Liver (tissue), 9 donors: ENCODE data around the gene CYP2W1. TPM values are rescaled to one million over a fixed set of nuclear protein-coding genes. Genes with fewer than 3 reads are reported as not detected.

Experiments
- DNase-seq: peaks from one replicate; pipeline ENCODE4 v3.0.0-alpha.2; 2017; ENCODE audit warnings: low spot score
- H3K27ac ChIP-seq, 2 donors: one replicate each; pipeline ENCODE4 v1.7.0; 2013; ENCODE audit warnings: inconsistent platforms in 2 of 2, low read length in 2 of 2, control low read depth in 1 of 2, low read depth in 1 of 2, mild to moderate bottlenecking in 1 of 2
- H3K27me3 ChIP-seq, 4 donors: one replicate each; pipeline versions ENCODE4 v1.6.1 to v1.7.0; 2013; ENCODE audit warnings: low read length in 3 of 4, inconsistent platforms in 1 of 4, mild to moderate bottlenecking in 1 of 4, moderate library complexity in 1 of 4; ENCODE audit not compliant: control insufficient read depth in 4 of 4, insufficient read depth in 4 of 4
- H3K36me3 ChIP-seq, 4 donors: one replicate each; pipeline versions ENCODE4 v1.6.1 to v1.7.0; 2013; ENCODE audit warnings: low read length in 3 of 4, mild to moderate bottlenecking in 3 of 4, low read depth in 1 of 4, moderate library complexity in 1 of 4; ENCODE audit not compliant: control insufficient read depth in 4 of 4, insufficient read depth in 3 of 4
- H3K4me1 ChIP-seq, 4 donors: one replicate each; pipeline versions ENCODE4 v1.6.1 to v1.7.0; 2013; ENCODE audit warnings: low read length in 3 of 4, mild to moderate bottlenecking in 3 of 4, moderate library complexity in 1 of 4; ENCODE audit not compliant: control insufficient read depth in 4 of 4, insufficient read depth in 4 of 4
- H3K4me3 ChIP-seq, 3 donors: one replicate each; pipeline versions ENCODE4 v1.6.1 to v1.7.0; 2013; ENCODE audit warnings: low read length in 3 of 3, control low read depth in 1 of 3, low read depth in 1 of 3, mild to moderate bottlenecking in 1 of 3
- H3K9ac ChIP-seq, 2 donors: one replicate each; pipeline ENCODE4 v1.7.0; 2013; ENCODE audit warnings: low read length in 2 of 2, mild to moderate bottlenecking in 2 of 2, moderate library complexity in 2 of 2, control low read depth in 1 of 2, low read depth in 1 of 2
- H3K9me3 ChIP-seq, 4 donors: one replicate each; pipeline versions ENCODE4 v1.6.1 to v1.7.0; 2013; ENCODE audit warnings: low read length in 3 of 4; ENCODE audit not compliant: control insufficient read depth in 4 of 4
- FOXA1 ChIP-seq: IDR thresholded peaks from 2 replicates; pipeline ENCODE4 v1.6.1; 2016; ENCODE audit warnings: antibody characterized with exemption
- GABPA ChIP-seq, 2 donors: IDR thresholded peaks in 1 of 2; conservative IDR thresholded peaks in 1 of 2; 2 replicates each; pipeline ENCODE4 v1.6.1; 2016; ENCODE audit warnings: antibody characterized with exemption in 2 of 2, mild to moderate bottlenecking in 1 of 2, moderate library complexity in 1 of 2
- HNF4A ChIP-seq, 2 donors: conservative IDR thresholded peaks; 2 replicates each; pipeline ENCODE4 v1.6.1; 2016; ENCODE audit warnings: antibody characterized with exemption in 2 of 2, mild to moderate bottlenecking in 2 of 2
- JUND ChIP-seq, 2 donors: IDR thresholded peaks; 2 replicates each; pipeline ENCODE4 v1.6.1; 2016; ENCODE audit warnings: antibody characterized with exemption in 2 of 2
- MAX ChIP-seq: IDR thresholded peaks from 2 replicates; pipeline ENCODE4 v1.6.1; 2016; ENCODE audit warnings: antibody characterized with exemption
- NR2F2 ChIP-seq: IDR thresholded peaks from 2 replicates; pipeline ENCODE4 v1.6.1; 2016; ENCODE audit warnings: antibody characterized with exemption
- RXRA ChIP-seq, 2 donors: IDR thresholded peaks; 2 replicates each; pipeline ENCODE4 v1.6.1; 2017 to 2018; ENCODE audit warnings: antibody characterized with exemption in 2 of 2, mild to moderate bottlenecking in 1 of 2
- SP1 ChIP-seq: IDR thresholded peaks from 2 replicates; pipeline ENCODE4 v1.6.1; 2018; ENCODE audit warnings: antibody characterized with exemption, mild to moderate bottlenecking
- TAF1 ChIP-seq: conservative IDR thresholded peaks from 2 replicates; pipeline ENCODE4 v1.6.1; 2016; ENCODE audit warnings: antibody characterized with exemption, mild to moderate bottlenecking
- ZBTB33 ChIP-seq: IDR thresholded peaks from 2 replicates; pipeline ENCODE4 v1.6.1; 2016; ENCODE audit warnings: antibody characterized with exemption
- WGBS: extraction: QIAGEN DNeasy Blood & Tissue Kit; methylation state at CpG from one replicate; pipeline ENCODE4 v1.1.7; 2013; 5-methylcytosine and 5-hydroxymethylcytosine counted together
- polyA plus RNA-seq, 2 donors: library from polyadenylated mRNA; stranded (reverse) in 1 of 2; unstranded in 1 of 2; fragments of 200-250 nt in 1 of 2; fragments of >200 nt in 1 of 2; fragmentation: Nextera tagmentation in 1 of 2; extraction: Ambion mirVana in 1 of 2; gene quantifications; one replicate each; pipeline versions ENCODE4 v1.2.1 to v1.2.3, GENCODE V29; 2013 to 2015
- total RNA-seq, 2 donors: library from RNA; depleted of rRNA; stranded (reverse); fragments of >200 nt; gene quantifications; one replicate each; pipeline ENCODE4 v1.2.3, GENCODE V29; 2014
- TF ChIP-seq, protein P1 (sequence below): fragments of 150-350 bp; IDR thresholded peaks from 2 replicates; pipeline ENCODE4 v1.5.1; 2017; ENCODE audit warnings: improper control_type of control experiment, low read depth, low read length; ENCODE audit not compliant: missing input control
- TF ChIP-seq, protein P2 (sequence below): IDR thresholded peaks from 2 replicates; pipeline ENCODE4 v1.6.1; 2016; ENCODE audit warnings: antibody characterized with exemption, mild to moderate bottlenecking
- donor health status: healthy.
- donor health status: healthy.
- donor health status: healthy.
- donor health status: healthy.
- donor health status: healthy.

CYP2W1 gene
- total and polyA plus RNA-seq, 4 donors = 0.28 TPM; not detected in 3

DNA sequence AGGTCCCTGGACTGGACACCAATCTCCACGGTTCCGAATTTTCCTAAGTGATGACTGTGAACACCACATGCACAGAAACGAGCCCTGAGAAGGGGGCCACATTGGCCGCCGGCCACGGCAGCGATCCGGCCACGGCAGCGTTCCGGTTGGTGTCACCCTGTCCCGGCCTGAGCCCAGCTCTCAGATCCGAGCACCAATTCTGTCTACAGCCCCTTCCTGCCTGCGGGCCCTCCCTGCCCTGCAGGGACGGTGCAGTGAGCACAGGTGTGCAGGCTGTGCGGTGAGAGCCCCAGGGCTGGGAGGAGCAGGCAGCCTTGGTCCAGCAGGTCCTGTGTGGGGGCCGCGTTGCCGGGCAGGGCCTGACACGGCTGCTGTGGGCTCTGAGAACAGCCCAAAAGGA lies 31.7 kb downstream of the CYP2W1 start (continued):
- TF ChIP-seq, protein P1, sequence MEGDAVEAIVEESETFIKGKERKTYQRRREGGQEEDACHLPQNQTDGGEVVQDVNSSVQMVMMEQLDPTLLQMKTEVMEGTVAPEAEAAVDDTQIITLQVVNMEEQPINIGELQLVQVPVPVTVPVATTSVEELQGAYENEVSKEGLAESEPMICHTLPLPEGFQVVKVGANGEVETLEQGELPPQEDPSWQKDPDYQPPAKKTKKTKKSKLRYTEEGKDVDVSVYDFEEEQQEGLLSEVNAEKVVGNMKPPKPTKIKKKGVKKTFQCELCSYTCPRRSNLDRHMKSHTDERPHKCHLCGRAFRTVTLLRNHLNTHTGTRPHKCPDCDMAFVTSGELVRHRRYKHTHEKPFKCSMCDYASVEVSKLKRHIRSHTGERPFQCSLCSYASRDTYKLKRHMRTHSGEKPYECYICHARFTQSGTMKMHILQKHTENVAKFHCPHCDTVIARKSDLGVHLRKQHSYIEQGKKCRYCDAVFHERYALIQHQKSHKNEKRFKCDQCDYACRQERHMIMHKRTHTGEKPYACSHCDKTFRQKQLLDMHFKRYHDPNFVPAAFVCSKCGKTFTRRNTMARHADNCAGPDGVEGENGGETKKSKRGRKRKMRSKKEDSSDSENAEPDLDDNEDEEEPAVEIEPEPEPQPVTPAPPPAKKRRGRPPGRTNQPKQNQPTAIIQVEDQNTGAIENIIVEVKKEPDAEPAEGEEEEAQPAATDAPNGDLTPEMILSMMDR = no peak
- TF ChIP-seq HNF4A (conservative IDR thresholded peaks at IDR 0.05) (no peak), FOXA1 (no peak), JUND (IDR thresholded peaks at IDR 0.05) (no peak), SP1 (no peak), RXRA (IDR thresholded peaks at IDR 0.05) (no peak), GABPA (IDR thresholded peaks at IDR 0.05 in 1 of 2, conservative IDR thresholded peaks at IDR 0.05 in 1 of 2) (no peak)

DNA sequence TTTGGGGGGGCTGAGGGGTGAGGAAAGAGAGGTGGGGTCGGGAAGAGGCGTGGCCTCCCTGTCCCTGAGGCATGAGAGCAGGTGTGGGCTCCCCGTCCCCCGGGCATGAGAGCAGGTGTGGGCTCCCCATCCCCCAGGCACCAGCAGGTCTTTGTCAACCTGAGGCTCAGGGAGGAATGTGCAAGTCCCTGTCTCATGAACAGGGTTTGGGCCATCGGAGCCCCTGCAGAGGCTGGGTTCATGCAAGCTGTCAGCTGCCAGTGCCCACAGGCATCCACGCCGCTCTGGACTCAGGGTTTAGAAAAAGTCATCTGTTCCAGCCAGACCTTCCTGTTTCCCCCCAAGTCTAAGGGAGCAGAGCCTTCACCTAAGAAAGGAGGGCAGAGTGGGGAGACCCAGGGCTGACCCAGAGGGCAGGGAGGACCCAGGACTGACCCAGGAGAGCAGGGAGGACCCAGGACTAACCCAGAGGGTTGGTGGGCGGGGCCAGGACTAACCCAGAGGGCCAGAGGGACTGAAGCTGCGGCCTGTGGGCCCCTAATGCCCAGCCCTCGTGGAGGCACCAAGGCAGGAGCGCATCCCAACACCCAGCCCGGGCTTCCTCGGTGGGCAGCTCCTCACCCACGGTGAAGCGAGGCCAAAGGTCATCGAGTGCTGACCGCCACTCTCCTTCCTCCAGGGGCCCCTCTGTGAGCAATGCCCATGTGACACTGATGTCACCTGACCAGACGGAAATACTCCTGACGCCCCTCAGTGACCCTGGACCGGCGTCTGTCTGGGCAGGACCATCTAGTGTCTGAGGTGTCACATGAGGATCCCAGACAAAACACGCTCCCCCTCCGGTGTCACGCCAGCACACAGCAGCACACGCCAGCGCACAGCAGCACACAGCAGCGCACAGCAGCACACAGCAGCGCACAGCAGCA lies 32.5 kb downstream of the CYP2W1 start:
- Histone ChIP-seq H3K36me3 (peaks cover 0 to 4% (median 0%) of the 10 kb centered on the region in 4 donors), H3K4me3 (no peak overlapping the region), H3K9ac (no peak overlapping the region), H3K4me1 (peaks cover 6 to 13% (median 12%) of the 10 kb centered on the region in 4 donors), H3K27me3 (no peaks in the 10 kb centered on the region), H3K27ac (no peak overlapping the region), H3K9me3 (no peaks in the 10 kb centered on the region)
- WGBS = 85% methylated on average over 28 of the region's 28 CpGs
- no peak for DNase-seq
- TF ChIP-seq, protein P2, sequence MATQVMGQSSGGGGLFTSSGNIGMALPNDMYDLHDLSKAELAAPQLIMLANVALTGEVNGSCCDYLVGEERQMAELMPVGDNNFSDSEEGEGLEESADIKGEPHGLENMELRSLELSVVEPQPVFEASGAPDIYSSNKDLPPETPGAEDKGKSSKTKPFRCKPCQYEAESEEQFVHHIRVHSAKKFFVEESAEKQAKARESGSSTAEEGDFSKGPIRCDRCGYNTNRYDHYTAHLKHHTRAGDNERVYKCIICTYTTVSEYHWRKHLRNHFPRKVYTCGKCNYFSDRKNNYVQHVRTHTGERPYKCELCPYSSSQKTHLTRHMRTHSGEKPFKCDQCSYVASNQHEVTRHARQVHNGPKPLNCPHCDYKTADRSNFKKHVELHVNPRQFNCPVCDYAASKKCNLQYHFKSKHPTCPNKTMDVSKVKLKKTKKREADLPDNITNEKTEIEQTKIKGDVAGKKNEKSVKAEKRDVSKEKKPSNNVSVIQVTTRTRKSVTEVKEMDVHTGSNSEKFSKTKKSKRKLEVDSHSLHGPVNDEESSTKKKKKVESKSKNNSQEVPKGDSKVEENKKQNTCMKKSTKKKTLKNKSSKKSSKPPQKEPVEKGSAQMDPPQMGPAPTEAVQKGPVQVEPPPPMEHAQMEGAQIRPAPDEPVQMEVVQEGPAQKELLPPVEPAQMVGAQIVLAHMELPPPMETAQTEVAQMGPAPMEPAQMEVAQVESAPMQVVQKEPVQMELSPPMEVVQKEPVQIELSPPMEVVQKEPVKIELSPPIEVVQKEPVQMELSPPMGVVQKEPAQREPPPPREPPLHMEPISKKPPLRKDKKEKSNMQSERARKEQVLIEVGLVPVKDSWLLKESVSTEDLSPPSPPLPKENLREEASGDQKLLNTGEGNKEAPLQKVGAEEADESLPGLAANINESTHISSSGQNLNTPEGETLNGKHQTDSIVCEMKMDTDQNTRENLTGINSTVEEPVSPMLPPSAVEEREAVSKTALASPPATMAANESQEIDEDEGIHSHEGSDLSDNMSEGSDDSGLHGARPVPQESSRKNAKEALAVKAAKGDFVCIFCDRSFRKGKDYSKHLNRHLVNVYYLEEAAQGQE = no peak
- no peak for TF ChIP-seq TAF1

DNA sequence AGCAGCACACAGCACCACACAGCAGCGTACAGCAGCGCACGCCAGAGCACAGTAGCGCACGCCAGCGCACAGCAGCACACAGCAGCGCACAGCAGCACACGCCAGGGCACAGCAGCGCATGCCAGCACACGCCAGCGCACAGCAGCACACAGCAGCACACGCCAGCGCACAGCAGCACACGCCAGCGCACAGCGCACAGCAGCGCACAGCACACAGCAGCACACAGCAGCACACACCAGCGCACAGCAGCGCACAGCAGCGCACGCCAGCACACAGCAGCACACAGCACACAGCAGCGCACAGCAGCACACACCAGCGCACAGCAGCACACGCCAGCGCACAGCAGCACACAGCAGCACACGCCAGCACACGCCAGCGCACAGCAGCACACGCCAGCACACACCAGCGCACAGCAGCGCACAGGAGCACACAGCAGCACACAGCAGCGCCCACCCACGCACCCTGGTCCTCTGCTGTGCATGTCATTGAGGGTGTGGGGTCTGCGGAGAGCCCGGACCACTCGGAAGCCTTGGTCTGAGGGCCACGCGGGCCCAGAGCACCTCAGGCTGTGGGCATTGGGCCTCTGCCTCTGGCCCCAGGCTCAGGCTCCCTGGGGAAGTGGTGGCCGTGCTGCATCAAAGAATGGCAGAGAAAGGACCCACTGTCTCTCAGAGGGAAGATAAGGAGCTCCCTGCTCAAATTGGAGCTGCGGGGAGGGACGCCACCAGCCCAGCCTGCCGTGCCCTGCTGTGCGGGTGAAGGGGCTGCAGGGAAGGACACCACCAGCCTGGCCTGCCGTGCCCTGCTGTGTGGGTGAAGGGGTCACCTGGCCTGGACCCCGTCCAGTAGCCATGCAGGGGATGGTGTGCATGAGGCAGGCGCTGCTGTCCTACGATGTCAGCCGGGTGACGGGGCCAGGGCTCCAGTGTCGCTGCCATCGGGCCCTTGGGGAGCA lies 33.9 kb downstream of the CYP2W1 start:
- 97% methylated on average over 51 of the region's 51 CpGs for WGBS
- peaks cover 0 to 5% (median 0%) of the 10 kb centered on the region in 4 donors for H3K36me3 ChIP-seq
- no peak for DNase-seq
- H3K27ac ChIP-seq = no peak overlapping the region
- H3K27me3 ChIP-seq = no peaks in the 10 kb centered on the region
- H3K4me3 ChIP-seq = no peak overlapping the region
- H3K9ac ChIP-seq = no peak overlapping the region
- H3K4me1 ChIP-seq = peaks cover 4 to 7% (median 5%) of the 10 kb centered on the region in 4 donors
- H3K9me3 ChIP-seq = no peaks in the 10 kb centered on the region
- TF ChIP-seq JUND (IDR thresholded peaks at IDR 0.05) (no peak), MAX (no peak), ZBTB33 (no peak), NR2F2 (no peak), HNF4A (conservative IDR thresholded peaks at IDR 0.05) (no peak), TAF1 (no peak)
- TF ChIP-seq, protein P2 = no peak
